Measurements from ENCODE around the gene ZNF516. TPM values are rescaled to one million over a fixed set of nuclear protein-coding genes. Genes with fewer than 3 reads are reported as not detected.

The ZNF516 gene
- total RNA-seq, 4 donors from 2014 or later = 11.2 to 27.7 (median 16.6) TPM

GRCh38 chr18:76416911-76417310 is 78.1 kb downstream of the ZNF516 start:
- DNase-seq (ENCODE audit: low spot score) (no peak), ATAC-seq (ENCODE audit: low FRiP score) (peak; percentile 84)
- no peak for TF ChIP-seq CTCF (IDR thresholded peaks at IDR 0.05)

DNA sequence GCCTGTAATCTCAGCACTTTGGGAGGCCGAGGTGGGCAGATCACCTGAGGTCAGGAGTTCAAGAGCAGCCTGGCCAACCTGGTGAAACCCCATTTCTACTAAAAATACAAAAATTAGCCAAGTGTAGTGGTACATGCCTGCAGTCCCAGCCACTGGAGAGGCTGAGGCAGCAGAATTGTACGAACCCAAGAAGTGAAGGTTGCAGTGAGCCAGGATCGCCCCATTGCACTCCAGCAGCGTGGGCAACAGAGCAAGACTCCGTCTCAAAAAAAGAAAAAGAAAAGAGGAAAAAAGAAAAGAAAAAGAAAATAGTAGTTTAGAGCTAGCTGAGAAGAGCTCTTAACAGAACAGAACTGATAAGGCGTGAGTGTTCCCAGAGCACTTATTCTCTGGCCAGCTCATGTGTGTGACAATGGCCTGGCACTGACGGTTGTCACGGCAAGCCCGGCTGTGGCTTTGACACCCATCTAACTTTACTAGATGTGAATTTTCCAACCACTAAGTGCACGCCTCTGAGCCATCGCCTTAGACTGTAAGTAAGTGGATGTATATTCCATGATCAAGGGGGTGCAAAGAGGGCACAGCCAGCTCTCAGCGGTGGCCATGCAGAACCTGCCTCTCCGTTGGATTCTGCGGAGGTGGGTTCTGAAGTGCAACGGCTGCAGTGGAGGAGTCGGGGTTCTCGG is 80.0 kb downstream of the ZNF516 start:
- no peak for DNase-seq (ENCODE audit: low spot score)
- ATAC-seq (ENCODE audit: low FRiP score) = no peak
- TF ChIP-seq CTCF (IDR thresholded peaks at IDR 0.05) = no peak

DNA sequence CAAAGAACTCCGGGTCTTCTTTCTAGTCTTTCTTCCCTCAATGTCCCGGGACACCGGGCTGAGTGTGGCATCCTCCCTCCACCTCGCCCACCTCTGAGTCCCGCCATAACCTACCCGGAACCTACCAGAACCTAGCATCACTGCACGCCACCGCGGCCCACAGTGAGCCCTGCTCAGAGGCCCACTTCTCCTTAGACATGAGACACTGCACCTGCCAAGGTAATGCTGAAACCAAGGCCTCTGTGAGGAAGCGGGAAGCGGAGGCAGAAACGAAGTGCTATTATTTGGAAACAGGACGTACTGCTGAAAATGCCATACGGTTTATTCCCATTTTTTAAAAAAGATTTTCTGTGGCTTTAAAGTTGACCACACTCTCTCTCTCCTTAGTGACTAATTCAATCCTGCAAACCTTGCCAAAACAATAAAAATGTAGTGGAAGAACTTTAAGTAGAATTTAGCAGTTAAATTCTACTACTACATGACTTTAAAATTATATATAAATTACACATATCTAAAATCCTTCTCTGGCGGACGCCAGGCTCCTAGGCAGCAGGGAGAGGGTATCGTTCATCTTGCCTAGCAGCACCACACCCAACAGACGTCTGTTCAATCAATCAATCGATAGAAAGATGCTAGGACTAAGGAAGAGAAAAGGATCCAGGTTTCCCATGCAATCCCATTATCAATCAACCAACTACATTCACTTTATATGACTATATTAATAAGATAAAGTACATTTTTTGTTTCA is 82.0 kb downstream of the ZNF516 start:
- no peak for ATAC-seq (ENCODE audit: low FRiP score)

DNA sequence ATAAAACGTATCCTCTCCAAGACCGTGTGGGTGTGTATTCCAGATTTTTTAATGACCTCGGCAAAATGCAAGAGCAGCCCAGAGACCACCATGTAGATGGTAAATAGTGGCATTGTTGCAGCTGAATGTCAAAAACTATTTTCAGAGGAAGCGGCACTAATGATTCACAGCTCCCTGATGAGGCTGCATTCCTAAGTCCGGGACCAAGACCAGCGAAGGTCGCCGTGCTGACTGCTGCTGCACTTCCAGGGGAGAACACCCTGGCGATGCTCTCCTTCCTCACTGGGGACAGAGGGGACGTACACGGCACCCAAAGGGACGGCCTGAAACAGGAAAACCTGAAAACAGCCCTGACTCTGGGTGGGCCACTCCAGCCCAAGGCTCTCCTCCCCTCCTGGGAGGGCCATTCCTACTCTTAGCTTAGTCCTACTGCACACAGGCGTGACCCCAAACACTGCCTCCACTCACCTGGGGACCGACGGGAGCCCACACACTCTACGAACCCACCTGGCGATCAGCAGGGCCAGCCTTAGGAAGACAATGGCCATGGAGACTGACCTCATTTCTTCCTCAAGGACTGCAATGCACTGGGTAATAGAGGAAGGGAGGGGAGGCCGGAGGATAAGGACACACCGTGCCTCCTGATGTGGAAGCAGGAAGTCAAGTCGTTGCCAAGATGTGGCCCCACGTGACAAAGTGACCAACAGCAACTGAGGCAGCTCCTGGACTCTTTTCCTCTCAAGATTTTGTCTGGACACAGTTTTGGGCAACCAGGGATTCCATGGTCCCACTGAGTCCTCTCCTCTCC is 82.8 kb downstream of the ZNF516 start:
- no peak for TF ChIP-seq CTCF (IDR thresholded peaks at IDR 0.05)
- DNase-seq (ENCODE audit: low spot score) (no peak), ATAC-seq (ENCODE audit: low FRiP score) (no peak)

More for the DNA sequence above, 82.0 kb downstream of the ZNF516 start:
- DNase-seq (ENCODE audit: low spot score) = no peak
- TF ChIP-seq CTCF (IDR thresholded peaks at IDR 0.05) = no peak

DNA sequence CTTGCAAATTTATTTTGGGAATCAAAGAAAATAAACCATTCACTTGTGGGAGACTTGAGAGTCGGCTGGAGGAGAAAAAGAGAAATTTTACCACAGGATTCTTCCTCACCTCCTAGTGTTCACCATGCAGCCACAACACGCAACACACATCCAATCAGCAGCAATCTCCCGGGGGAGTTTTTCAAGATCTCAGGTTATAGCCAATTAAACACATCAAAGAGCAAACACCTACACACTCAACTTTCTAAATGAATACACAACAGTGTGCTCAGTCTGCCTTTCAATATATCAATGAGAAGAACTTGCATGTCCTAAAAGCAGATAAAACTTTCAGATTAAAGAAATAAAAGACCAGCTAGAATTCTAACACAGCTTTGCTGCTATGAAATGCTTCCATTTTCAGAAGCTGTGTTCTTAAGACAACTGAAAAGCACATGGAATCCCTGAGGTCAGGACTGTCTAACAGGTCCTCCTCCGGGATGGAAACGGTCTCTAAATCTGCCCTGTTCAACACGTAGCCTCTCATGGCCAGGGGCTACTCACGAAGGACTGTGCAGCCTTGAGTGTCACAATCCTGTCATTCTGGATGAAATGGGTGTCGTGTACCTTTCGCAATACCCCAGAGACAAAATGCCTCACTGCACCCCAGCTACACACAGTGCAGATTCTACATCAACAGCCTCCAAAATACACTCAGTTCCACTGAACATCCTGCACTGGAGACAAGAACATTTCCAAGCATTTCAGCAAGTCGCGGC is 84.2 kb downstream of the ZNF516 start:
- ATAC-seq (ENCODE audit: low FRiP score) (no peak), DNase-seq (ENCODE audit: low spot score) (no peak)
- no peak for TF ChIP-seq CTCF (IDR thresholded peaks at IDR 0.05)

DNA sequence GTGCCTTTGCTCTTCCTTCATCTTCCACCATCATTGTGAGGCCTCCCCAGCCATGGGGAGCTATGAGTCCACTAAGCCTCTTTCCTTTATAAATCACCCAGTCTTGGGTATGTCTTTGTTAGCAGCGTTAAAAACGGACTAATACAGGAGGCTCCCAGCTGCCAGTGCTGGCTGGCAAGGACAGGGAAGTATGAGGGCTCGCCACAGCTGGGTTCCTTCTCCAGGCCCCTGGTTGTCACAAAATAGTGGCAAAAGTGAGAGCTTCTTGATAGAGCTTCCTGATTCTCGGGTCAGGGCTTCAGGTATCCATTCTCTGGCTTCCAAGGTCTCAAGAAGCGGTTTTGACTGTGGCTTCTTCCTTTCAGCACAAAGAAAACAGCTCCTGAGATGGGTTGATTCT is 85.0 kb downstream of the ZNF516 start:
- no peak for DNase-seq (ENCODE audit: low spot score)
- no peak for ATAC-seq (ENCODE audit: low FRiP score)
- TF ChIP-seq CTCF (IDR thresholded peaks at IDR 0.05) = no peak
